Liver (tissue), 9 donors: ENCODE results near the gene GALNTL6. TPM values are rescaled to one million over a fixed set of nuclear protein-coding genes. Genes with fewer than 3 reads are reported as not detected.
"Not testable (repeated sequence)": the region's sequence is repeated elsewhere in the genome, so short reads cannot be mapped to it uniquely, and the experiment has no call there.

Experiments used
- DNase-seq: peaks from one replicate; pipeline ENCODE4 v3.0.0-alpha.2; 2017; ENCODE audit warnings: low spot score
- H3K27ac ChIP-seq, 2 donors: one replicate each; pipeline ENCODE4 v1.7.0; 2013; ENCODE audit warnings: inconsistent platforms in 2 of 2, low read length in 2 of 2, control low read depth in 1 of 2, low read depth in 1 of 2, mild to moderate bottlenecking in 1 of 2
- H3K27me3 ChIP-seq, 4 donors: one replicate each; pipeline versions ENCODE4 v1.6.1 to v1.7.0; 2013; ENCODE audit warnings: low read length in 3 of 4, inconsistent platforms in 1 of 4, mild to moderate bottlenecking in 1 of 4, moderate library complexity in 1 of 4; ENCODE audit not compliant: control insufficient read depth in 4 of 4, insufficient read depth in 4 of 4
- H3K36me3 ChIP-seq, 4 donors: one replicate each; pipeline versions ENCODE4 v1.6.1 to v1.7.0; 2013; ENCODE audit warnings: low read length in 3 of 4, mild to moderate bottlenecking in 3 of 4, low read depth in 1 of 4, moderate library complexity in 1 of 4; ENCODE audit not compliant: control insufficient read depth in 4 of 4, insufficient read depth in 3 of 4
- H3K4me1 ChIP-seq, 4 donors: one replicate each; pipeline versions ENCODE4 v1.6.1 to v1.7.0; 2013; ENCODE audit warnings: low read length in 3 of 4, mild to moderate bottlenecking in 3 of 4, moderate library complexity in 1 of 4; ENCODE audit not compliant: control insufficient read depth in 4 of 4, insufficient read depth in 4 of 4
- H3K4me3 ChIP-seq, 3 donors: one replicate each; pipeline versions ENCODE4 v1.6.1 to v1.7.0; 2013; ENCODE audit warnings: low read length in 3 of 3, control low read depth in 1 of 3, low read depth in 1 of 3, mild to moderate bottlenecking in 1 of 3
- H3K9ac ChIP-seq, 2 donors: one replicate each; pipeline ENCODE4 v1.7.0; 2013; ENCODE audit warnings: low read length in 2 of 2, mild to moderate bottlenecking in 2 of 2, moderate library complexity in 2 of 2, control low read depth in 1 of 2, low read depth in 1 of 2
- H3K9me3 ChIP-seq, 4 donors: one replicate each; pipeline versions ENCODE4 v1.6.1 to v1.7.0; 2013; ENCODE audit warnings: low read length in 3 of 4; ENCODE audit not compliant: control insufficient read depth in 4 of 4
- ATF3 ChIP-seq: IDR thresholded peaks from 2 replicates; pipeline ENCODE4 v1.6.1; 2016; ENCODE audit warnings: antibody characterized with exemption
- CTCF ChIP-seq: fragments of 150-350 bp; IDR thresholded peaks from 2 replicates; pipeline ENCODE4 v1.5.1; 2017; ENCODE audit warnings: improper control_type of control experiment, low read depth, low read length; ENCODE audit not compliant: missing input control
- EGR1 ChIP-seq, 2 donors: IDR thresholded peaks; 2 replicates each; pipeline ENCODE4 v1.6.1; 2016 to 2018; ENCODE audit warnings: antibody characterized with exemption in 2 of 2, low read depth in 2 of 2
- FOXA1 ChIP-seq: IDR thresholded peaks from 2 replicates; pipeline ENCODE4 v1.6.1; 2016; ENCODE audit warnings: antibody characterized with exemption
- FOXA2 ChIP-seq: IDR thresholded peaks from 2 replicates; pipeline ENCODE4 v1.6.1; 2016; ENCODE audit warnings: antibody characterized with exemption
- GABPA ChIP-seq, 2 donors: IDR thresholded peaks in 1 of 2; conservative IDR thresholded peaks in 1 of 2; 2 replicates each; pipeline ENCODE4 v1.6.1; 2016; ENCODE audit warnings: antibody characterized with exemption in 2 of 2, mild to moderate bottlenecking in 1 of 2, moderate library complexity in 1 of 2
- HNF4A ChIP-seq, 2 donors: conservative IDR thresholded peaks; 2 replicates each; pipeline ENCODE4 v1.6.1; 2016; ENCODE audit warnings: antibody characterized with exemption in 2 of 2, mild to moderate bottlenecking in 2 of 2
- HNF4G ChIP-seq: IDR thresholded peaks from 2 replicates; pipeline ENCODE4 v1.6.1; 2016; ENCODE audit warnings: antibody characterized with exemption
- JUND ChIP-seq, 2 donors: IDR thresholded peaks; 2 replicates each; pipeline ENCODE4 v1.6.1; 2016; ENCODE audit warnings: antibody characterized with exemption in 2 of 2
- NR2F2 ChIP-seq: IDR thresholded peaks from 2 replicates; pipeline ENCODE4 v1.6.1; 2016; ENCODE audit warnings: antibody characterized with exemption
- RAD21 ChIP-seq, 2 donors: IDR thresholded peaks; 2 replicates each; pipeline ENCODE4 v1.6.1; 2016; ENCODE audit warnings: antibody characterized with exemption in 2 of 2, mild to moderate bottlenecking in 2 of 2
- REST ChIP-seq: IDR thresholded peaks from 2 replicates; pipeline ENCODE4 v1.6.1; 2016; ENCODE audit warnings: antibody characterized with exemption, mild to moderate bottlenecking
- RXRA ChIP-seq, 2 donors: IDR thresholded peaks; 2 replicates each; pipeline ENCODE4 v1.6.1; 2017 to 2018; ENCODE audit warnings: antibody characterized with exemption in 2 of 2, mild to moderate bottlenecking in 1 of 2
- SP1 ChIP-seq: IDR thresholded peaks from 2 replicates; pipeline ENCODE4 v1.6.1; 2018; ENCODE audit warnings: antibody characterized with exemption, mild to moderate bottlenecking
- TAF1 ChIP-seq: conservative IDR thresholded peaks from 2 replicates; pipeline ENCODE4 v1.6.1; 2016; ENCODE audit warnings: antibody characterized with exemption, mild to moderate bottlenecking
- YY1 ChIP-seq: IDR thresholded peaks from 2 replicates; pipeline ENCODE4 v1.6.1; 2016; ENCODE audit warnings: antibody characterized with exemption, mild to moderate bottlenecking
- ZBTB33 ChIP-seq: IDR thresholded peaks from 2 replicates; pipeline ENCODE4 v1.6.1; 2016; ENCODE audit warnings: antibody characterized with exemption
- WGBS: extraction: QIAGEN DNeasy Blood & Tissue Kit; methylation state at CpG from one replicate; pipeline ENCODE4 v1.1.7; 2013; 5-methylcytosine and 5-hydroxymethylcytosine counted together
- polyA plus RNA-seq, 2 donors: library from polyadenylated mRNA; stranded (reverse) in 1 of 2; unstranded in 1 of 2; fragments of 200-250 nt in 1 of 2; fragments of >200 nt in 1 of 2; fragmentation: Nextera tagmentation in 1 of 2; extraction: Ambion mirVana in 1 of 2; gene quantifications; one replicate each; pipeline versions ENCODE4 v1.2.1 to v1.2.3, GENCODE V29; 2013 to 2015
- total RNA-seq, 2 donors: library from RNA; depleted of rRNA; stranded (reverse); fragments of >200 nt; gene quantifications; one replicate each; pipeline ENCODE4 v1.2.3, GENCODE V29; 2014
- TF ChIP-seq, protein P1 (sequence below): IDR thresholded peaks from 2 replicates; pipeline ENCODE4 v1.6.1; 2016; ENCODE audit warnings: antibody characterized with exemption
- donor health status: healthy.
- donor health status: healthy.
- donor health status: healthy.
- donor health status: healthy.
- donor health status: healthy.

The GALNTL6 gene
- total and polyA plus RNA-seq, 4 donors = 0.06 to 0.08 TPM; not detected in 2

- WGBS = 75% methylated on average over 3 of the region's 3 CpGs
- Histone ChIP-seq H3K27ac (no peak overlapping the region), H3K9me3 (no peaks in the 10 kb centered on the region), H3K4me1 (no peaks in the 10 kb centered on the region), H3K27me3 (no peaks in the 10 kb centered on the region), H3K4me3 (no peak overlapping the region), H3K9ac (no peak overlapping the region), H3K36me3 (no peaks in the 10 kb centered on the region)
- TF ChIP-seq NR2F2 (no peak), REST (no peak), YY1 (no peak), ZBTB33 (no peak), HNF4A (conservative IDR thresholded peaks at IDR 0.05) (no peak), CTCF (no peak), HNF4G (no peak), SP1 (no peak), ATF3 (no peak), EGR1 (IDR thresholded peaks at IDR 0.05; ENCODE audit: low read depth in 2 of 2) (no peak), JUND (IDR thresholded peaks at IDR 0.05) (no peak), FOXA2 (no peak), RXRA (IDR thresholded peaks at IDR 0.05) (no peak), TAF1 (no peak), RAD21 (IDR thresholded peaks at IDR 0.05) (no peak), GABPA (IDR thresholded peaks at IDR 0.05 in 1 of 2, conservative IDR thresholded peaks at IDR 0.05 in 1 of 2) (no peak), FOXA1 (no peak)
- TF ChIP-seq, protein P1, sequence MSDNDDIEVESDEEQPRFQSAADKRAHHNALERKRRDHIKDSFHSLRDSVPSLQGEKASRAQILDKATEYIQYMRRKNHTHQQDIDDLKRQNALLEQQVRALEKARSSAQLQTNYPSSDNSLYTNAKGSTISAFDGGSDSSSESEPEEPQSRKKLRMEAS = no peak
- no peak for DNase-seq
Measured at GRCh38 chr4:172412851-172413580, 599.8 kb downstream of the GALNTL6 start.

DNA sequence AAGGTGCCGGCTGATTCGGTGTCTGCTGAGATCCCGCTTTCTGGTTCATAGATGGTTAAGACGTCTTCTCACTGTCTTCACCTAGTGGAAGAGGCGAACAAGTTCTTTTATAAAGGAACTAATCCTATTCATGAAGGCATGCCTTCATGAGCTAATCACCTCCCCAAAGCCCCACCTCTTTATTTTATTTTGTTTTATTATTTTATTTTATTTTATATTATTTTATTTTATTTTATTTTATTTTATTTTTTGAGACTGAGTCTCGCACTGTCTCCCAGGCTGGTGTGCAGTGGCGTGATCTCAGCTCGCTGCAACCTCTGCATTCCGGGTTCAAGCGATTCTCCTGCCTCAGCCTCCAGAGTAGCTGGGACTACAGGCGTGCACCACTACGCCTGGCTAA lies 615.8 kb downstream of the GALNTL6 start:
- 90% methylated on average over 12 of the region's 12 CpGs for WGBS
- H3K4me1 ChIP-seq, H3K4me3 ChIP-seq, H3K27me3 ChIP-seq, H3K9me3 ChIP-seq, H3K36me3 ChIP-seq, H3K27ac ChIP-seq, H3K9ac ChIP-seq, DNase-seq: not testable (repeated sequence)
